A549 (cell line): ENCODE data around the gene TMBIM1. TPM values are rescaled to one million over a fixed set of nuclear protein-coding genes. Genes with fewer than 3 reads are reported as not detected.

ENCODE experiments used
- ATAC-seq, 2 experiments: fragments of 200-7000 bp in 1 of 2; fragments of >200 bp in 1 of 2; cut with Nextera tagmentation in 1 of 2; cut with Tn5 transposase in 1 of 2; 3 replicates each; pipeline versions ENCODE4 v1.8.0 to v1.9.1; 2018 to 2020; ENCODE audit warnings: mild to moderate bottlenecking in 1 of 2, moderate library complexity in 1 of 2
- CTCF ChIA-PET: fragments of 300-600 bp; sonication (Branson Sonifier 250); formaldehyde crosslinking; extraction: SDS; loops from one replicate; lab custom pipeline; 2021; ENCODE audit warnings: antibody characterized with exemption, inconsistent platforms; lab: Yijun Ruan, JAX
- POLR2A ChIA-PET: fragments of 350-600 bp; formaldehyde crosslinking; extraction: SDS; loops from one replicate; lab custom pipeline; 2021; ENCODE audit warnings: antibody characterized with exemption, inconsistent platforms; lab: Yijun Ruan, JAX
- DNase-seq, 2 experiments: peaks; one replicate each; pipeline versions ENCODE4 v3.0.0 to v3.0.0-alpha.2; 2011 to 2016; ENCODE audit warnings: low read depth in 1 of 2, low spot score in 1 of 2
- FAIRE-seq: peaks from 2 replicates; lab custom pipeline; 2011; peaks lifted over from hg19 to GRCh38; lab: Jason Lieb, UNC
- H3K27ac ChIP-seq, 2 experiments: fragments of >200 bp; sonication (Bioruptor Twin); formaldehyde crosslinking; 3 replicates each; pipeline ENCODE4 v1.5.1; 2016 to 2017
- H3K4me1 ChIP-seq: fragments of >200 bp; sonication (Bioruptor Twin); formaldehyde crosslinking; 3 replicates; pipeline ENCODE4 v1.6.1; 2016
- H3K4me2 ChIP-seq: fragments of >200 bp; sonication (Bioruptor Twin); formaldehyde crosslinking; 3 replicates; pipeline ENCODE4 v1.6.1; 2016
- H3K4me3 ChIP-seq: fragments of >200 bp; sonication (Bioruptor Twin); formaldehyde crosslinking; 3 replicates; pipeline ENCODE4 v1.5.1; 2016
- H3K9me3 ChIP-seq: fragments of >200 bp; sonication (Bioruptor Twin); formaldehyde crosslinking; 3 replicates; pipeline ENCODE4 v1.6.1; 2016
- CBX2 ChIP-seq: fragments of 200-600 bp; sonication (generic); IDR thresholded peaks from 2 replicates; pipeline ENCODE4 v1.6.1; 2016; ENCODE audit warnings: low read depth, mild to moderate bottlenecking, borderline replicate concordance
- CHD2 ChIP-seq: fragments of 150-350 bp; IDR thresholded peaks from 2 replicates; pipeline ENCODE4 v1.6.1; 2014; ENCODE audit warnings: low read length; ENCODE audit not compliant: partially characterized antibody
- CHD4 ChIP-seq: fragments of 200-600 bp; sonication (generic); IDR thresholded peaks from 2 replicates; pipeline ENCODE4 v1.6.1; 2016; ENCODE audit warnings: antibody characterized with exemption, mild to moderate bottlenecking, borderline replicate concordance
- CTCF ChIP-seq: fragments of >200 bp; sonication (Bioruptor Twin); formaldehyde crosslinking; IDR thresholded peaks from 3 replicates; pipeline ENCODE4 v1.5.1; 2016
- EHF ChIP-seq: fragments of 250-450 bp; sonication (Bioruptor Pico); IDR thresholded peaks from 2 replicates; pipeline ENCODE4 v1.5.0; 2020; ENCODE audit warnings: mild to moderate bottlenecking
- EP300 ChIP-seq, 2 experiments: fragments of >200 bp; sonication (Bioruptor Twin); formaldehyde crosslinking; IDR thresholded peaks; 2 replicates in 1 of 2; 3 replicates in 1 of 2; pipeline ENCODE4 v1.6.1; 2016 to 2017
- ESRRA ChIP-seq: fragments of 150-350 bp; IDR thresholded peaks from 2 replicates; pipeline ENCODE4 v1.6.1; 2014; ENCODE audit warnings: mild to moderate bottlenecking, low read length, borderline replicate concordance
- FOSL2 ChIP-seq, 2 experiments: fragments of 450-650 bp in 1 of 2; fragments of >200 bp in 1 of 2; sonication (Bioruptor Twin) in 1 of 2; formaldehyde crosslinking; IDR thresholded peaks; 2 replicates each; pipeline versions ENCODE4 v1.5.0 to v1.6.1; 2016 to 2020; ENCODE audit warnings: mild to moderate bottlenecking in 1 of 2, moderate library complexity in 1 of 2
- FOXS1 ChIP-seq: fragments of 250-450 bp; sonication (Bioruptor Pico); IDR thresholded peaks from 2 replicates; pipeline ENCODE4 v1.5.0; 2020; ENCODE audit warnings: mild to moderate bottlenecking, moderate library complexity
- HOXB13 ChIP-seq: fragments of 250-450 bp; sonication (Bioruptor Pico); IDR thresholded peaks from 2 replicates; pipeline ENCODE4 v1.5.0; 2020; ENCODE audit warnings: low read depth, mild to moderate bottlenecking, moderate library complexity
- HOXB5 ChIP-seq: fragments of 250-450 bp; sonication (Bioruptor Pico); IDR thresholded peaks from 2 replicates; pipeline ENCODE4 v1.5.0; 2020; ENCODE audit warnings: mild to moderate bottlenecking, moderate library complexity
- JUNB ChIP-seq: fragments of >200 bp; sonication (Bioruptor Twin); formaldehyde crosslinking; IDR thresholded peaks from 2 replicates; pipeline ENCODE4 v1.6.1; 2016
- MAZ ChIP-seq: fragments of 150-350 bp; IDR thresholded peaks from 2 replicates; pipeline ENCODE4 v1.6.1; 2014; ENCODE audit warnings: antibody characterized with exemption, low read depth, low read length, borderline replicate concordance
- PBX3 ChIP-seq: IDR thresholded peaks from 2 replicates; pipeline ENCODE4 v1.6.1; 2012
- PHF8 ChIP-seq: fragments of 200-600 bp; sonication (generic); IDR thresholded peaks from 2 replicates; pipeline ENCODE4 v1.6.1; 2016; ENCODE audit warnings: low read depth, mild to moderate bottlenecking, antibody characterized with exemption, moderate library complexity, borderline replicate concordance
- POLR2AphosphoS2 ChIP-seq: conservative IDR thresholded peaks from 2 replicates; pipeline ENCODE4 v1.6.1; 2012; ENCODE audit warnings: low read length, improper control_type of control experiment, inconsistent platforms
- RCOR1 ChIP-seq: fragments of 150-350 bp; IDR thresholded peaks from 2 replicates; pipeline ENCODE4 v1.6.1; 2014; ENCODE audit warnings: antibody characterized with exemption, low read length, low read depth
- SMC3 ChIP-seq: fragments of >200 bp; sonication (Bioruptor Twin); formaldehyde crosslinking; IDR thresholded peaks from 3 replicates; pipeline ENCODE4 v1.6.1; 2018; ENCODE audit warnings: inconsistent platforms
- SREBF2 ChIP-seq: fragments of 450-650 bp; IDR thresholded peaks from 2 replicates; pipeline ENCODE4 v1.6.1; 2014; ENCODE audit warnings: mild to moderate bottlenecking, moderate library complexity
- TFCP2L1 ChIP-seq: fragments of 250-450 bp; sonication (Bioruptor Pico); IDR thresholded peaks from 2 replicates; pipeline ENCODE4 v1.5.0; 2021; ENCODE audit warnings: mild to moderate bottlenecking
- ZFP36 ChIP-seq: fragments of 450-650 bp; IDR thresholded peaks from 2 replicates; pipeline ENCODE4 v1.6.1; 2014; ENCODE audit warnings: borderline replicate concordance; ENCODE audit not compliant: partially characterized antibody
- WGBS: methylation state at CpG from one replicate; pipeline ENCODE4 v1.1.6; 2017; ENCODE audit errors: missing lambda C conversion rate; 5-methylcytosine and 5-hydroxymethylcytosine counted together
- polyA plus RNA-seq, 4 experiments: library from polyadenylated mRNA; depleted of rRNA in 3 of 4; stranded (reverse); fragments of >200 nt; fragmentation: RNase III in 1 of 4; extraction: RNeasy Plus Mini Kit Qiagen cat#74134 plus additional on column Dnase treatment in 1 of 4; gene quantifications; 2 replicates in 3 of 4; 3 replicates in 1 of 4; pipeline ENCODE4 v1.2.3, GENCODE V29; 2011 to 2017

The TMBIM1 gene
- polyA plus RNA-seq, 2 of the 4 experiments (the other 2 are of a cell fraction) = 61.4 to 70.4 TPM

- FAIRE-seq (no peak), DNase-seq (no peak), ATAC-seq (no peak)
- H3K27ac ChIP-seq = no peak overlapping the region
- 64% methylated on average over 4 of the region's 4 CpGs for WGBS
- no peaks in the 10 kb centered on the region for H3K9me3 ChIP-seq
- no peak overlapping the region for H3K4me3 ChIP-seq
- POLR2A ChIA-PET = no interaction called here
- TF ChIP-seq PBX3 = no peak
- no peak for TF ChIP-seq FOXS1
- no peak for TF ChIP-seq HOXB5 (CRISPR knock-in tag)
- TF ChIP-seq HOXB13 (CRISPR knock-in tag) = no peak
- TF ChIP-seq PHF8 = no peak
- TF ChIP-seq FOSL2 (IDR thresholded peaks at IDR 0.05) = no peak
- TF ChIP-seq FOSL2 (CRISPR knock-in tag; IDR thresholded peaks at IDR 0.05) = no peak
- TF ChIP-seq SREBF2 = no peak
- TF ChIP-seq TFCP2L1 (CRISPR knock-in tag) = no peak
- no peak for TF ChIP-seq CBX2
- no peak for TF ChIP-seq ZFP36
- TF ChIP-seq RCOR1 = no peak
- no peak for TF ChIP-seq SMC3
- H3K4me2 ChIP-seq = no peak overlapping the region
- CTCF ChIA-PET = interaction anchor here (0.7 to 2.8 kb wide), 11 partner anchors 9 to 166 kb away, joined by 3 to 22 read pairs (median 3); partner anchors contain the start of gene CATIP
- no peaks in the 10 kb centered on the region for H3K4me1 ChIP-seq
These were observed 7.8 kb upstream of the TMBIM1 start for GRCh38 chr2:218300141-218300540.

- no peak for FAIRE-seq
- H3K27ac ChIP-seq = no peak overlapping the region
- TF ChIP-seq EP300 (IDR thresholded peaks at IDR 0.05) = no peak
- no peak for TF ChIP-seq JUNB
- TF ChIP-seq POLR2AphosphoS2 = no peak
- no peak for TF ChIP-seq EHF (CRISPR knock-in tag)
- no peak for TF ChIP-seq PHF8
- no peak for TF ChIP-seq CHD4
- no peak for TF ChIP-seq ESRRA
- TF ChIP-seq, all 56 proteins: peak for 0
- WGBS = 59% methylated on average over 6 of the region's 6 CpGs
- POLR2A ChIA-PET = no interaction called here
- Histone ChIP-seq H3K4me1 (peaks cover under 1% of the 10 kb centered on the region; the same call in 1 of the 3 replicates), H3K9me3 (no peaks in the 10 kb centered on the region), H3K4me2 (no peak overlapping the region), H3K4me3 (no peak overlapping the region)
- no peak for ATAC-seq
- no peak for DNase-seq
- CTCF ChIA-PET = interaction anchor here (0.6 to 2.8 kb wide), 9 partner anchors 11 to 347 kb away, joined by 3 to 22 read pairs (median 4); partner anchors contain the start of gene CATIP
These were observed 6.1 kb upstream of the TMBIM1 start for GRCh38 chr2:218298314-218298875.

DNA sequence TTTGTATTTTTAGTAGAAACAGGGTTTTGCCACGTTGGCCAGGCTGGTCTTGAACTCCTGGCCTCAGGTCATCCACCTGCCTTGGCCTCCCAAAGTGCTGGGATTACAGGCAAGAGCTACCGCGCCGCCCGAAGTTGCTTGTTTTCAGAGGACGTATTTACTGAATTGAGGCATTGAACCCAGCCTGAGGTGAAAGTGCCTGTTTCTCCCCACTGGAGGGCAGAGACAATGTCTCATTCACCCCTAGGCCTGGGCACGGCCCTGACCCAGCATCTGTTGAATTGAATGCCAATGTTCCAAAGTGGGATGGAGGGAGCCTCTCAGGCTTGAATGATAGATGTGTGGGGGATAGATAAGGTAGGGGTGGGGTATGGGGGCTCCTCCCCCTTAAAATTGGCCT is 4.5 kb upstream of the TMBIM1 start:
- Histone ChIP-seq H3K4me1 (peaks cover 9% of the 10 kb centered on the region), H3K4me2 (no peak overlapping the region), H3K27ac (no peak overlapping the region), H3K4me3 (no peak overlapping the region), H3K9me3 (no peaks in the 10 kb centered on the region)
- TF ChIP-seq POLR2AphosphoS2 (no peak), MAZ (no peak), ESRRA (no peak), CTCF (no peak), CHD2 (no peak), TFCP2L1 (CRISPR knock-in tag) (no peak)
- 79% methylated on average over 7 of the region's 7 CpGs for WGBS
- ChIA-PET CTCF (interaction anchor here (0.9 to 3.5 kb wide), 6 partner anchors 10 to 169 kb away, joined by 3 to 19 read pairs (median 6); partner anchors contain the start of gene CATIP), POLR2A (no interaction called here)
- ATAC-seq (no peak), FAIRE-seq (no peak), DNase-seq (no peak)
